K562 (cell line): Measurements from ENCODE around the gene DPAGT1. TPM values are rescaled to one million over a fixed set of nuclear protein-coding genes. Genes with fewer than 3 reads are reported as not detected.

ENCODE experiments used
- ADNP ChIP-seq: fragments of 200-800 bp; sonication (Bioruptor generic); IDR thresholded peaks from 2 replicates; pipeline ENCODE4 v1.6.1; 2016; ENCODE audit warnings: missing genetic modification characterization, missing compliant biosample characterization
- ATF7 ChIP-seq: fragments of 450-650 bp; IDR thresholded peaks from 2 replicates; pipeline ENCODE4 v1.7.1; 2014; ENCODE audit warnings: mild to moderate bottlenecking, moderate library complexity
- BCOR ChIP-seq: fragments of 450-650 bp; IDR thresholded peaks from 2 replicates; pipeline ENCODE4 v1.6.1; 2016
- BDP1 ChIP-seq: IDR thresholded peaks from 3 replicates; pipeline ENCODE4 v1.6.1; 2011; ENCODE audit not compliant: insufficient read length, insufficient read depth
- CBFA2T3 ChIP-seq: fragments of 450-650 bp; IDR thresholded peaks from 2 replicates; pipeline ENCODE4 v1.6.1; 2017
- GABPB1 ChIP-seq: sonication (generic); formaldehyde crosslinking; IDR thresholded peaks from 2 replicates; pipeline ENCODE4 v1.8.0; 2022; ENCODE audit warnings: mild to moderate bottlenecking, missing genetic modification reagents
- GTF2F1 ChIP-seq: IDR thresholded peaks from 2 replicates; pipeline ENCODE4 v1.6.1; 2011; ENCODE audit warnings: low read depth, low read length, improper control_type of control experiment
- JUNB ChIP-seq: fragments of 450-650 bp; formaldehyde crosslinking; conservative IDR thresholded peaks from 2 replicates; pipeline ENCODE4 v1.4.0; 2020; ENCODE audit warnings: mild to moderate bottlenecking
- KAT8 ChIP-seq: fragments of 450-650 bp; IDR thresholded peaks from 2 replicates; pipeline ENCODE4 v1.6.1; 2016; ENCODE audit warnings: low read depth, mild to moderate bottlenecking
- KDM1A ChIP-seq, 2 experiments: fragments of 450-650 bp; IDR thresholded peaks; 2 replicates each; pipeline ENCODE4 v1.6.1; 2016; ENCODE audit warnings: mild to moderate bottlenecking in 2 of 2
- NFE2 ChIP-seq: IDR thresholded peaks from 2 replicates; pipeline ENCODE4 v1.6.1; 2014; ENCODE audit warnings: antibody characterized with exemption, low read depth
- PURB ChIP-seq: sonication (generic); formaldehyde crosslinking; IDR thresholded peaks from 2 replicates; pipeline ENCODE4 v1.9.0; 2021; ENCODE audit warnings: low read depth, mild to moderate bottlenecking, missing genetic modification reagents
- RBM39 ChIP-seq: fragments of 200-400 bp; formaldehyde crosslinking; optimal IDR thresholded peaks from 2 replicates; pipeline ENCODE3; 2018; ENCODE audit warnings: low read depth, low read length
- SAP30 ChIP-seq: fragments of 200-600 bp; sonication (generic); IDR thresholded peaks from 2 replicates; pipeline ENCODE4 v1.6.1; 2012; ENCODE audit warnings: borderline replicate concordance, low read depth, mild to moderate bottlenecking, moderate library complexity, low read length, control low read depth, inconsistent platforms; ENCODE audit not compliant: insufficient read depth, poor library complexity, severe bottlenecking
- SMAD3 ChIP-seq: fragments of 450-650 bp; formaldehyde crosslinking; conservative IDR thresholded peaks from 2 replicates; pipeline ENCODE4 v1.4.0; 2020; ENCODE audit warnings: mild to moderate bottlenecking
- polyA plus RNA-seq, 8 experiments: library from polyadenylated mRNA; depleted of rRNA in 4 of 8; stranded (reverse) in 5 of 8; unstranded in 3 of 8; fragments of >200 nt; fragmentation: Nextera tagmentation in 2 of 8; fragmentation: Illumina TruSeq in 1 of 8; extraction: Ambion mirVana in 2 of 8; extraction: Trizol in 1 of 8; gene quantifications; 2 replicates each; pipeline versions ENCODE4 v1.2.1 to v1.2.3, GENCODE V29; 2011 to 2014; ENCODE audit warnings: inconsistent platforms in 1 of 8, missing spikeins in 1 of 8
- total RNA-seq, 7 experiments: library from RNA; depleted of rRNA in 6 of 7; stranded (reverse); fragments of >200 nt in 6 of 7; fragmentation: Illumina TruSeq in 2 of 7; extraction: Trizol in 2 of 7; gene quantifications; 2 replicates each; pipeline versions ENCODE4 v1.2.1 to v1.2.3, GENCODE V29; 2011 to 2021; ENCODE audit warnings: low replicate concordance in 1 of 7
- TF ChIP-seq, protein P1 (sequence below): fragments of 450-650 bp; IDR thresholded peaks from 2 replicates; pipeline ENCODE4 v1.6.1; 2018; ENCODE audit not compliant: partially characterized antibody
- TF ChIP-seq, protein P2 (sequence below): IDR thresholded peaks from 2 replicates; pipeline ENCODE4 v1.6.1; 2011; ENCODE audit warnings: borderline replicate concordance, low read depth, mild to moderate bottlenecking, moderate library complexity, low read length; ENCODE audit not compliant: insufficient read depth, poor library complexity, severe bottlenecking
- TF ChIP-seq, protein P3 (sequence below): sonication (generic); formaldehyde crosslinking; IDR thresholded peaks from 2 replicates; pipeline ENCODE4 v1.8.1; 2023; ENCODE audit warnings: mild to moderate bottlenecking, missing genetic modification reagents
- TF ChIP-seq, protein P4 (sequence below): fragments of 450-650 bp; formaldehyde crosslinking; conservative IDR thresholded peaks from 2 replicates; pipeline ENCODE4 v1.4.0; 2022; ENCODE audit warnings: mild to moderate bottlenecking, missing genetic modification characterization

Gene DPAGT1
- total and polyA plus RNA-seq, 9 of the 15 experiments (the other 6 are each of a cell fraction or from before 2014, with no cell fraction given), result 29.9 to 135 (median 85.0) TPM

DNA sequence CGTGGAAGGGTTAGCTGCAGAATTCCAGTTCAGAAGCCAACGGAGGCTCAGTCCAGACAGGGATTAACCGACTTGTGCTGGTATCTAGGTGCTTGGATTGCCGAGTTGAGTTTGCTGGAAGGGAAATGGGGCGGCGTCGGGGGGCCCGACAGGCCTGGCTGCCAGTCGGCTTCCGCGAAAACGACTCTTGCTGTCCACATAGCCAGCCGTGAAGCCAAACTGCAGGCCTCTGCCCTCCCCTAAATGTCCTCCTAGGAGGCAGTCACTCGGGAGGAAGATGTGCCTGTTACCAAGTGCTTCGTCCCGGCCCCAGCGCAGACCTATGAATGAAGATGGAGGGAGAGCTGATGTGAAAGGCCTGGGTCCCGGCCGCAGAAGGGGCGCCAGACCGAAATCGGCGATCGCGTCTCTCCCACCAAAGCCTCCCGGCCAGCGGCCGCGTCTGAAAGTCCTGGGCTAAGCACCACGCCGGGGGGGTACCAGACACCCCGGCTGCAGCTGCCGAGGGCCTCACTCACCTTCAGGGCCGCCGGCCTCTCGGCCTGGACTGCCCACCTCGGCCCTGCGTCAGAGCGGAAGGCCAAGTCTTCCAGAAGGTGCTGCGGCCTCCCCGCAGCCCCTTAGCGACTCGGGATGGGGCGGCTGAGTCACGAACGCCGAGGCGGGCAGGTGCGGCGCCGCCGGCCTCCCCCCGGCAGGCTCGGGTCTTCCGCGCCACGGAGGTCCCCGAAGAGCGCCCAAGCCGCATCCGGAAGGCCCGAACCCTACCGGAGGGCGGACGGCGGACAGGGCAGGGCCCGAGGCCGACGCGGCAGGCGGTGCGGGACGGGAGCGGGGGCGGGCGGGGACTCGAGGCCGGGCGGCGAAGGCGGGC is 7.5 kb downstream of the DPAGT1 start (continued):
- TF ChIP-seq, protein P1, sequence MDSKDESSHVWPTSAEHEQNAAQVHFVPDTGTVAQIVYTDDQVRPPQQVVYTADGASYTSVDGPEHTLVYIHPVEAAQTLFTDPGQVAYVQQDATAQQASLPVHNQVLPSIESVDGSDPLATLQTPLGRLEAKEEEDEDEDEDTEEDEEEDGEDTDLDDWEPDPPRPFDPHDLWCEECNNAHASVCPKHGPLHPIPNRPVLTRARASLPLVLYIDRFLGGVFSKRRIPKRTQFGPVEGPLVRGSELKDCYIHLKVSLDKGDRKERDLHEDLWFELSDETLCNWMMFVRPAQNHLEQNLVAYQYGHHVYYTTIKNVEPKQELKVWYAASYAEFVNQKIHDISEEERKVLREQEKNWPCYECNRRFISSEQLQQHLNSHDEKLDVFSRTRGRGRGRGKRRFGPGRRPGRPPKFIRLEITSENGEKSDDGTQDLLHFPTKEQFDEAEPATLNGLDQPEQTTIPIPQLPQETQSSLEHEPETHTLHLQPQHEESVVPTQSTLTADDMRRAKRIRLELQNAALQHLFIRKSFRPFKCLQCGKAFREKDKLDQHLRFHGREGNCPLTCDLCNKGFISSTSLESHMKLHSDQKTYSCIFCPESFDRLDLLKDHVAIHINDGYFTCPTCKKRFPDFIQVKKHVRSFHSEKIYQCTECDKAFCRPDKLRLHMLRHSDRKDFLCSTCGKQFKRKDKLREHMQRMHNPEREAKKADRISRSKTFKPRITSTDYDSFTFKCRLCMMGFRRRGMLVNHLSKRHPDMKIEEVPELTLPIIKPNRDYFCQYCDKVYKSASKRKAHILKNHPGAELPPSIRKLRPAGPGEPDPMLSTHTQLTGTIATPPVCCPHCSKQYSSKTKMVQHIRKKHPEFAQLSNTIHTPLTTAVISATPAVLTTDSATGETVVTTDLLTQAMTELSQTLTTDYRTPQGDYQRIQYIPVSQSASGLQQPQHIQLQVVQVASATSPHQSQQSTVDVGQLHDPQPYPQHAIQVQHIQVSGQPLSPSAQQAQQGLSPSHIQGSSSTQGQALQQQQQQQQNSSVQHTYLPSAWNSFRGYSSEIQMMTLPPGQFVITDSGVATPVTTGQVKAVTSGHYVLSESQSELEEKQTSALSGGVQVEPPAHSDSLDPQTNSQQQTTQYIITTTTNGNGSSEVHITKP, result no peak
- TF ChIP-seq KAT8 (no peak), ATF7 (peak; percentile 36; the same call in 1 of the 2 replicates), PURB (CRISPR knock-in tag) (no peak), GTF2F1 (no peak), SMAD3 (no peak), BCOR (no peak), BDP1 (no peak), NFE2 (no peak), ADNP (tag) (no peak), GABPB1 (CRISPR knock-in tag) (no peak), CBFA2T3 (no peak), SAP30 (peak; percentile 52), JUNB (CRISPR knock-in tag) (no peak), RBM39 (peak; percentile 86), KDM1A (IDR thresholded peaks at IDR 0.05) (no peak)
- TF ChIP-seq, protein P2, sequence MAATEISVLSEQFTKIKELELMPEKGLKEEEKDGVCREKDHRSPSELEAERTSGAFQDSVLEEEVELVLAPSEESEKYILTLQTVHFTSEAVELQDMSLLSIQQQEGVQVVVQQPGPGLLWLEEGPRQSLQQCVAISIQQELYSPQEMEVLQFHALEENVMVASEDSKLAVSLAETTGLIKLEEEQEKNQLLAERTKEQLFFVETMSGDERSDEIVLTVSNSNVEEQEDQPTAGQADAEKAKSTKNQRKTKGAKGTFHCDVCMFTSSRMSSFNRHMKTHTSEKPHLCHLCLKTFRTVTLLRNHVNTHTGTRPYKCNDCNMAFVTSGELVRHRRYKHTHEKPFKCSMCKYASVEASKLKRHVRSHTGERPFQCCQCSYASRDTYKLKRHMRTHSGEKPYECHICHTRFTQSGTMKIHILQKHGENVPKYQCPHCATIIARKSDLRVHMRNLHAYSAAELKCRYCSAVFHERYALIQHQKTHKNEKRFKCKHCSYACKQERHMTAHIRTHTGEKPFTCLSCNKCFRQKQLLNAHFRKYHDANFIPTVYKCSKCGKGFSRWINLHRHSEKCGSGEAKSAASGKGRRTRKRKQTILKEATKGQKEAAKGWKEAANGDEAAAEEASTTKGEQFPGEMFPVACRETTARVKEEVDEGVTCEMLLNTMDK, result no peak
- TF ChIP-seq, protein P3, sequence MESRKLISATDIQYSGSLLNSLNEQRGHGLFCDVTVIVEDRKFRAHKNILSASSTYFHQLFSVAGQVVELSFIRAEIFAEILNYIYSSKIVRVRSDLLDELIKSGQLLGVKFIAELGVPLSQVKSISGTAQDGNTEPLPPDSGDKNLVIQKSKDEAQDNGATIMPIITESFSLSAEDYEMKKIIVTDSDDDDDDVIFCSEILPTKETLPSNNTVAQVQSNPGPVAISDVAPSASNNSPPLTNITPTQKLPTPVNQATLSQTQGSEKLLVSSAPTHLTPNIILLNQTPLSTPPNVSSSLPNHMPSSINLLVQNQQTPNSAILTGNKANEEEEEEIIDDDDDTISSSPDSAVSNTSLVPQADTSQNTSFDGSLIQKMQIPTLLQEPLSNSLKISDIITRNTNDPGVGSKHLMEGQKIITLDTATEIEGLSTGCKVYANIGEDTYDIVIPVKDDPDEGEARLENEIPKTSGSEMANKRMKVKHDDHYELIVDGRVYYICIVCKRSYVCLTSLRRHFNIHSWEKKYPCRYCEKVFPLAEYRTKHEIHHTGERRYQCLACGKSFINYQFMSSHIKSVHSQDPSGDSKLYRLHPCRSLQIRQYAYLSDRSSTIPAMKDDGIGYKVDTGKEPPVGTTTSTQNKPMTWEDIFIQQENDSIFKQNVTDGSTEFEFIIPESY (CRISPR knock-in tag), result no peak
- TF ChIP-seq, protein P4, sequence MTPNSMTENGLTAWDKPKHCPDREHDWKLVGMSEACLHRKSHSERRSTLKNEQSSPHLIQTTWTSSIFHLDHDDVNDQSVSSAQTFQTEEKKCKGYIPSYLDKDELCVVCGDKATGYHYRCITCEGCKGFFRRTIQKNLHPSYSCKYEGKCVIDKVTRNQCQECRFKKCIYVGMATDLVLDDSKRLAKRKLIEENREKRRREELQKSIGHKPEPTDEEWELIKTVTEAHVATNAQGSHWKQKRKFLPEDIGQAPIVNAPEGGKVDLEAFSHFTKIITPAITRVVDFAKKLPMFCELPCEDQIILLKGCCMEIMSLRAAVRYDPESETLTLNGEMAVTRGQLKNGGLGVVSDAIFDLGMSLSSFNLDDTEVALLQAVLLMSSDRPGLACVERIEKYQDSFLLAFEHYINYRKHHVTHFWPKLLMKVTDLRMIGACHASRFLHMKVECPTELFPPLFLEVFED (CRISPR knock-in tag), result no peak
